Mesodermal cell (in vitro differentiated cells): ENCODE results near the gene POU6F1.

ENCODE experiments used
- H3K27ac ChIP-seq: 2 replicates; pipeline ENCODE4 v1.7.0; 2013; ENCODE audit warnings: mild to moderate bottlenecking, low read depth, low read length, moderate library complexity; ENCODE audit not compliant: severe bottlenecking
- H3K36me3 ChIP-seq: 2 replicates; pipeline ENCODE4 v1.7.1; 2013; ENCODE audit warnings: mild to moderate bottlenecking, low read length, moderate library complexity; ENCODE audit not compliant: control insufficient read depth, insufficient read depth
- H3K4me1 ChIP-seq: one replicate; pipeline ENCODE4 v1.7.1; 2013; ENCODE audit warnings: mild to moderate bottlenecking, low read length; ENCODE audit not compliant: insufficient read depth, control insufficient read depth, poor library complexity, severe bottlenecking
- H3K4me3 ChIP-seq: 2 replicates; pipeline ENCODE4 v1.7.0; 2013; ENCODE audit warnings: low read length, control low read depth, mild to moderate bottlenecking; ENCODE audit not compliant: insufficient read depth, poor library complexity, severe bottlenecking; ENCODE audit errors: extremely low read depth
- H3K9me3 ChIP-seq: 2 replicates; pipeline ENCODE4 v1.7.1; 2013; ENCODE audit warnings: mild to moderate bottlenecking, low read length, moderate library complexity; ENCODE audit not compliant: control insufficient read depth
- WGBS, 2 experiments: methylation state at CpG; one replicate each; pipeline ENCODE4 v1.1.5; 2013; ENCODE audit warnings: missing lambda C conversion rate in 2 of 2; ENCODE audit not compliant: insufficient coverage in 2 of 2; 5-methylcytosine and 5-hydroxymethylcytosine counted together

The POU6F1 gene

GRCh38 chr12:51185171-51185717, 32.6 kb downstream of the POU6F1 start:
- 93 to 94% methylated on average over 2 to 3 of the region's 6 CpGs for WGBS, 2 experiments

DNA sequence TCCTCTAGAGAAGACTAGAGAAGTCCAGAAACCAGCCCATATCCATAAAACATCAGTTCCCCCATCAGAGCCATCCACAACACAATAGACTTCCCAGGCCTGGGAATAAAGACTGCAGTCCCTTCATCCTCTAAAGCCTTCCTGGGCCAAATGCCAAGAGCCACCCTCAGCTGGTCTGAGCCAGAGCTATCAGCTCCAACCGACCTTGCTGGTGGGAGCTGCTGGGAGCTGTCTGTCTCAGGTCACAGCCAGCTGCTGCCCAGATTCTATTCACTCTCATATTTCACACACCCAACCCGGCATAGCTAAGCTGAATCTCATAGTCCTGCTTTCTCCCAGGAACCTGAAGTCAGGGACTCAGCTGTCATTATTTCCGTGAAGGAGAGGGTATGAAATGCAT, 34.0 kb downstream of the POU6F1 start:
- no peak overlapping the region for H3K4me3 ChIP-seq
- 58 to 63% methylated on average over 1 to 2 of the region's 3 CpGs for WGBS, 2 experiments
- no peaks in the 10 kb centered on the region for H3K9me3 ChIP-seq
- no peaks in the 10 kb centered on the region for H3K36me3 ChIP-seq
- H3K27ac ChIP-seq = no peak overlapping the region
- H3K4me1 ChIP-seq = no peaks in the 10 kb centered on the region

More at GRCh38 chr12:51185171-51185717, 32.6 kb downstream of the POU6F1 start:
- Histone ChIP-seq H3K4me3 (no peak overlapping the region), H3K9me3 (no peaks in the 10 kb centered on the region), H3K4me1 (no peaks in the 10 kb centered on the region), H3K36me3 (no peaks in the 10 kb centered on the region), H3K27ac (no peak overlapping the region)

DNA sequence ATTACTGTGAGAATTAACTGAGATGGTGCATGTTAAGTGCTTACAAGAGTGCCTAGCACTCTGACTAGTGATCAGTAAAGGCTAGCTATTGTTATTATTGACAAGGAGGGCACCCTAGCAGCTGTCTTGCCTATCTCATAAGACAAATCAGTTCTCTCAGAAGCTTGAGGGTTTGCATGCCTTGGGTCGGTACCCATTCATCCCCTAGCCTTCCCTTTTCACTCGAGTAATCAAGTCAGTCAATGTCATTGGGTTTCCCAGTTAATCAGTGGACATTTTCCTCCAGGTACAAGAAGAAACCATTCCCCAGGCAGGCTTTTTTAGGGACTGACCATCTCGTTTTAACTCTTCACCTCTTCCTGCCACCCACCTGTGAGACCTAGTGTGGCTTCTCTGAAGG, 34.5 kb downstream of the POU6F1 start:
- Histone ChIP-seq H3K36me3 (no peaks in the 10 kb centered on the region), H3K27ac (no peak overlapping the region), H3K4me1 (no peaks in the 10 kb centered on the region), H3K9me3 (no peaks in the 10 kb centered on the region), H3K4me3 (no peak overlapping the region)
- 84 to 92% methylated on average over 3 of the region's 3 CpGs for WGBS, 2 experiments

DNA sequence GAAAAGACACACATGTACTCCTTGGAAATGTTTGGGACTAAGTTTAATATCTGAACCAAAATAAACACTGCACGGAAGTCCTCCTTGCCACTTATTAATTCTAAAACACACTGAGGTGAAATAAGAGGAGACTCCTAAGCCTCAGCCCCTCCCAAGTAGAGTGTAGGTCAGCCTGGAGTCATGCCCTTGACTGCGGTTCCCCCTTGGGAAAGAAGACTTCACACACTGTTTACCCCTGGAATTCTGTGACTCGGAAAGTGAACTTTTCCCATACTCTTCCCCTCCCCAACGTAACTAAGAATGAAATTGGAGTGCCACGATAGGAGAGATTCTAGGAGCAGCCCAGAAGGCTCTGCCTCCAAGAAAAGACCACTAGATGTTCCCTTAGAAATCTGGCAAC, 36.3 kb downstream of the POU6F1 start:
- H3K4me3 ChIP-seq = no peak overlapping the region
- H3K36me3 ChIP-seq = no peaks in the 10 kb centered on the region
- 75 to 100% methylated on average over 1 of the region's 5 CpGs for WGBS, 2 experiments
- no peaks in the 10 kb centered on the region for H3K4me1 ChIP-seq
- H3K27ac ChIP-seq = no peak overlapping the region
- no peaks in the 10 kb centered on the region for H3K9me3 ChIP-seq

GRCh38 chr12:51177897-51178296, 40.0 kb downstream of the POU6F1 start:
- 100% methylated on average over 1 of the region's 2 CpGs for WGBS, 2 experiments
- H3K27ac ChIP-seq = no peak overlapping the region
- H3K4me3 ChIP-seq = no peak overlapping the region
- H3K36me3 ChIP-seq = no peaks in the 10 kb centered on the region
- no peaks in the 10 kb centered on the region for H3K9me3 ChIP-seq
- no peaks in the 10 kb centered on the region for H3K4me1 ChIP-seq

- Histone ChIP-seq H3K4me1 (no peaks in the 10 kb centered on the region), H3K4me3 (no peak overlapping the region), H3K27ac (no peak overlapping the region), H3K36me3 (peaks cover 9% of the 10 kb centered on the region), H3K9me3 (no peaks in the 10 kb centered on the region)
- 83% methylated on average over 1 of the region's 1 CpG; no CpG with 5 or more reads in 1 of the 2 experiments for WGBS, 2 experiments
Measured at GRCh38 chr12:51174501-51174900, 43.4 kb downstream of the POU6F1 start.

DNA sequence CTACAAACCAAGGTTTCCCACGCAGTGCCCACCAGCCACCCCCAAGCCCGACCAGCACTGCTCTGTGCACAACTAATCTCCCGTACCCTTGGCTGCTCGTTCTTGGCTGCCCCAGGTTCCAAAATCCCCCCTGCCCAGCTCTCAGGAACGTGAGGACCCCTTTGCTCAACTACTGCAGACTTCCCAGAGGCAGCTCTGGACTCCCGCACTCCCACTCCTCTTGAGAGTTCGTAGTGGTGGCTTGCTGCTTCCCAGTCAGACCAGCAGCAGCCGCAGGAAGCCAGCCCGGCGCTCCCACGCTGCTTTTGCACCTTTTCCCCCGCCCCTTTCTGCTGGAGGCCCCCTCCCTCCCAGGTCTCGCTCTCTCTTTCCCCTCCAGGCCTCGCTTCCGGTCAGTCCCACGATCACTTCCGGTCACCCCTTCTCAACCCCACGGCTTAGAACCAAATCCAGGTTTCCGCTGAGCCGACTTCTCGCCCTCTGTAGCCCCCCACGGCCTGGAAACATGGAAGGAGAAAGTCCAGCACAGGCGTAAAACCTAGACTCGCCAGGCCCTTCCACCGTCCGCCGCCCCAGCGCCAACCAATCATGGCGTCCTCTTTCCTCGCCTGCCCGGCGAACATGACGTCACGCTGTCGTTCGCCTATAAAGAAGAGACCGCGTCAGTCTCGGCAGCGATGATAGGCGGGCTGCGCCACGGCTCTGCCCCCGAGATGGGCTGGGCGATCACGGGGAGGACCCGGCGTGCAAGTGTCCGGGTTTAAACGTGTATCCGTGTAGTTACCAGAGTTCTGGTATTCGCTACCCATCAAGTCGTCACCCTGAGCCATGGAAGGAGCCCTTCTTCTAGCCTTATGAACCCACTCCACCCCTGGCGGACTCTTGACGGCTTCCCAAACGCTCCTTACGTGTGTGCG, 45.1 kb downstream of the POU6F1 start, which contains the start of gene TFCP2:
Gene TFCP2, minus strand, starts transcription at position 621 of the 917 bp plus-strand sequence. CDS start 713 bp downstream, outside the sequence.
- Histone ChIP-seq H3K9me3 (no peaks in the 10 kb centered on the region), H3K36me3 (peaks cover 14% of the 10 kb centered on the region), H3K27ac (peak within 1 kb of the TSS; percentile 100), H3K4me3 (peak within 1 kb of the TSS; percentile 76), H3K4me1 (no peaks in the 10 kb centered on the region)
- 3 to 7% methylated on average over 45 to 55 of the region's 58 CpGs for WGBS, 2 experiments

DNA sequence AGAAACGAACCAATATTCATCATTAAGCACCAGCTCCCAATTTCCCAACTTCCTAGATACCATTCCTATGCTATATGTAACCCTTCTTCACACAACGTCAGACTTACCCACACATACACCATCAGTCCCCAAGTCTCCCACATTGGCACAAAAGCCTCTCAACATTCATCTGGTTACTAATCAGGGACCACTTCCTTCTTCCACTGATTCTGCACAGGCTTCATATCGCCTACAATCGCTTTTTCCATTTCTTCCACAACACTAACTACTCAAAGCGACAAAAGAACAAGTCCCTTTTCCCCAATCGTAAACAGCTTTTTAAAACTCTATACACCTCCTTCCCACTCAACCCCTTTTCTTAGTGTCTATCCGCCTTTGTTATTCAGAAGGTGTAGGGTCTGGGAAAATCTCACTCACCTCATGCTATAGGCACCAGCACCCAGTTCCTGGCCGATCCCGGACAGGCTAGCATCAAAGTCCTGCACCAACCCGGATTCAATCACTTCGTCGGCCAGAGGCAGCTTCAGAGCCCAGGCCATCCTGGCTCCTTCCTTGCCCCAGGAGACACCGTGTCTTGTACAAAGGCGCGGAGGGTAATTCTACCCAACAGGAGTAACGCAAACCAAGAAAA, 45.9 kb downstream of the POU6F1 start:
- peak overlapping the region; percentile 76 for H3K4me3 ChIP-seq
- peak overlapping the region; percentile 100 for H3K27ac ChIP-seq
- H3K36me3 ChIP-seq = peaks cover 14% of the 10 kb centered on the region
- H3K4me1 ChIP-seq = no peaks in the 10 kb centered on the region
- 5 to 9% methylated on average over 7 to 15 of the region's 16 CpGs for WGBS, 2 experiments
- no peaks in the 10 kb centered on the region for H3K9me3 ChIP-seq

DNA sequence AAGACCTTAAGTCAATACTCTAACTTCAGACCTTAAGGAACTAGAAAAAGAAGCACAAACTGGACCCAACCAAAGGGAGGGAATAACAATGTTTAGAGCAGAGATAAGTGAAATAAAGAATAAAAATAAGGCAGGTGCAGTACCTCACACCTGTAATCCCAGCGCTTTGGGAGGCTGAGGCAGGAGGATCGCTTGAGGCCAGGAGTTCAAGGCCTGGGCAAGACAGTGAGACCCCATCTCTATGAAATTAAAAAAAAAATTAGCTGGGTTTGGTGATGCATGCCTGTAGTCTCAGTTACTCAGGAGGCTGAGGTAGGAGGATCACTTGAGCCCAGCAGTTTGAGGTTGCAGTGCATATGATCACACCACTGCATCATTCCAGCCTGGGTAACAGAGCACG, 54.1 kb downstream of the POU6F1 start:
- Histone ChIP-seq H3K27ac (no peak overlapping the region), H3K4me1 (no peaks in the 10 kb centered on the region), H3K4me3 (no peak overlapping the region), H3K9me3 (no peaks in the 10 kb centered on the region), H3K36me3 (peaks cover 8% of the 10 kb centered on the region)
- WGBS, 2 experiments = 96 to 100% methylated on average over 1 to 3 of the region's 3 CpGs

GRCh38 chr12:51162217-51162616, 55.6 kb downstream of the POU6F1 start:
- Histone ChIP-seq H3K4me3 (no peak overlapping the region), H3K4me1 (no peaks in the 10 kb centered on the region), H3K36me3 (peaks cover 8% of the 10 kb centered on the region), H3K9me3 (no peaks in the 10 kb centered on the region), H3K27ac (no peak overlapping the region)
- WGBS, 2 experiments = 90 to 97% methylated on average over 5 to 6 of the region's 6 CpGs
